Measurements from ENCODE around the gene OPRM1.

DNA sequence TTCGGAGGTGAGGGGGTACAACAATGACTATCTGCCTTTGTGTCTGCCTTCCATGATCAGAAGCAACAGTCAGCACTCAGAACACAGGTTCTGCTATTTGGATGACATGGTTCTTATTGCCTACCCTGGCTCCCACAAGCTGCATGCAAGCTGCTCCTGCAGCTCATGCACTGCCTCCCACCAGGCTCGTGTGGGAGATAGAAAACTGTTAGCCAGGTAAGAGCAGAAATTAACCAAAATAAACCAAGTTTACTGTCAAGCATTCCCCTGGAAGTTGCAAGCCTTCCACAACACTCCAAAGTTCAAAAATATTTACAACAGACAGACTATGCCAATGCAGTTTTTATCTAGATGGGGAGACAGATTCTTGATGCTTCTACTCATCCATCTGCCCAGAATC, 31.0 kb downstream of the OPRM1 start:
- TF ChIP-seq, protein P1, sequence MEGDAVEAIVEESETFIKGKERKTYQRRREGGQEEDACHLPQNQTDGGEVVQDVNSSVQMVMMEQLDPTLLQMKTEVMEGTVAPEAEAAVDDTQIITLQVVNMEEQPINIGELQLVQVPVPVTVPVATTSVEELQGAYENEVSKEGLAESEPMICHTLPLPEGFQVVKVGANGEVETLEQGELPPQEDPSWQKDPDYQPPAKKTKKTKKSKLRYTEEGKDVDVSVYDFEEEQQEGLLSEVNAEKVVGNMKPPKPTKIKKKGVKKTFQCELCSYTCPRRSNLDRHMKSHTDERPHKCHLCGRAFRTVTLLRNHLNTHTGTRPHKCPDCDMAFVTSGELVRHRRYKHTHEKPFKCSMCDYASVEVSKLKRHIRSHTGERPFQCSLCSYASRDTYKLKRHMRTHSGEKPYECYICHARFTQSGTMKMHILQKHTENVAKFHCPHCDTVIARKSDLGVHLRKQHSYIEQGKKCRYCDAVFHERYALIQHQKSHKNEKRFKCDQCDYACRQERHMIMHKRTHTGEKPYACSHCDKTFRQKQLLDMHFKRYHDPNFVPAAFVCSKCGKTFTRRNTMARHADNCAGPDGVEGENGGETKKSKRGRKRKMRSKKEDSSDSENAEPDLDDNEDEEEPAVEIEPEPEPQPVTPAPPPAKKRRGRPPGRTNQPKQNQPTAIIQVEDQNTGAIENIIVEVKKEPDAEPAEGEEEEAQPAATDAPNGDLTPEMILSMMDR (IDR thresholded peaks at IDR 0.05) = no peak
- no peak for TF ChIP-seq POLR2A (IDR thresholded peaks at IDR 0.05)
- no peak for TF ChIP-seq EP300 (IDR thresholded peaks at IDR 0.05)

Measured in gastroesophageal sphincter (tissue), 3 donors.